OCI-M2 (cell line): ENCODE data around the gene NFIA.

Source experiments
- DNase-seq: peaks from one replicate; lab custom pipeline; 2025; ENCODE audit not compliant: unreplicated experiment; lab: John Stamatoyannopoulos, UW

NFIA gene

GRCh38 chr1:61208831-61209230, 126.5 kb downstream of the NFIA start:
- no peak for DNase-seq

- no peak for DNase-seq
Observed at GRCh38 chr1:61210435-61211154, 128.2 kb downstream of the NFIA start.

- DNase-seq: no peak
Observed at GRCh38 chr1:61213245-61214011, 131.1 kb downstream of the NFIA start.

- no peak for DNase-seq
Observed at GRCh38 chr1:61215119-61215518, 132.8 kb downstream of the NFIA start.

GRCh38 chr1:61215676-61216289, 133.4 kb downstream of the NFIA start:
- no peak for DNase-seq

GRCh38 chr1:61220536-61220935, 138.2 kb downstream of the NFIA start:
- no peak for DNase-seq

- DNase-seq: no peak
Observed at GRCh38 chr1:61221642-61222041, 139.3 kb downstream of the NFIA start.

GRCh38 chr1:61222240-61222639, 139.9 kb downstream of the NFIA start:
- no peak for DNase-seq

GRCh38 chr1:61223140-61223539, 140.8 kb downstream of the NFIA start:
- no peak for DNase-seq

GRCh38 chr1:61224609-61225008, 142.2 kb downstream of the NFIA start:
- DNase-seq: no peak

GRCh38 chr1:61225478-61225877, 143.1 kb downstream of the NFIA start:
- no peak for DNase-seq

GRCh38 chr1:61226791-61227567, 144.6 kb downstream of the NFIA start:
- DNase-seq: no peak

- DNase-seq: no peak
Observed at GRCh38 chr1:61227857-61228550, 145.6 kb downstream of the NFIA start.

GRCh38 chr1:61230523-61230922, 148.2 kb downstream of the NFIA start:
- no peak for DNase-seq

GRCh38 chr1:61231795-61232194, 149.4 kb downstream of the NFIA start:
- no peak for DNase-seq

GRCh38 chr1:61233121-61233660, 150.8 kb downstream of the NFIA start:
- no peak for DNase-seq

- DNase-seq: no peak
Observed at GRCh38 chr1:61234587-61234919, 152.2 kb downstream of the NFIA start.

- DNase-seq: no peak
Observed at GRCh38 chr1:61237147-61237546, 154.8 kb downstream of the NFIA start.

GRCh38 chr1:61237659-61238358, 155.4 kb downstream of the NFIA start:
- no peak for DNase-seq

GRCh38 chr1:61238359-61238665, 156.0 kb downstream of the NFIA start:
- DNase-seq: no peak
